GM23248 (cell line): ENCODE results near the gene UBAC2. TPM values are rescaled to one million over a fixed set of nuclear protein-coding genes. Genes with fewer than 3 reads are reported as not detected.

Experiments
- DNase-seq: peaks from one replicate; pipeline ENCODE4 v3.0.0-alpha.2; 2015
- H2AFZ ChIP-seq: fragments of 200-600 bp; sonication (generic); 2 replicates; pipeline ENCODE4 v1.6.1; 2016; ENCODE audit warnings: antibody characterized with exemption
- H3F3A ChIP-seq: fragments of 200-600 bp; sonication (generic); 2 replicates; pipeline ENCODE4 v1.6.1; 2016; ENCODE audit warnings: mild to moderate bottlenecking, antibody characterized with exemption, mixed run types; ENCODE audit not compliant: insufficient read depth
- H3K27ac ChIP-seq: fragments of 200-600 bp; sonication (generic); 2 replicates; pipeline ENCODE4 v1.5.1; 2016; ENCODE audit warnings: mild to moderate bottlenecking
- H3K27me3 ChIP-seq: fragments of 200-600 bp; sonication (generic); replicated peaks from 2 replicates; pipeline ENCODE4 v1.6.1; 2016; ENCODE audit warnings: mild to moderate bottlenecking; ENCODE audit not compliant: insufficient read depth
- H3K36me3 ChIP-seq: fragments of 200-600 bp; sonication (generic); 2 replicates; pipeline ENCODE4 v1.6.1; 2016; ENCODE audit warnings: low read depth, mild to moderate bottlenecking
- H3K4me1 ChIP-seq: fragments of 200-600 bp; sonication (generic); 2 replicates; pipeline ENCODE4 v1.6.1; 2016; ENCODE audit warnings: mild to moderate bottlenecking; ENCODE audit not compliant: insufficient read depth
- H3K4me2 ChIP-seq: fragments of 200-600 bp; sonication (generic); one replicate; pipeline ENCODE4 v1.6.1; 2016; ENCODE audit warnings: mild to moderate bottlenecking; ENCODE audit not compliant: unreplicated experiment
- H3K4me3 ChIP-seq: fragments of 200-600 bp; sonication (generic); 2 replicates; pipeline ENCODE4 v1.5.1; 2016; ENCODE audit warnings: mild to moderate bottlenecking
- H3K79me2 ChIP-seq: fragments of 200-600 bp; sonication (generic); 2 replicates; pipeline ENCODE4 v1.6.1; 2016; ENCODE audit warnings: mild to moderate bottlenecking; ENCODE audit not compliant: insufficient read depth
- H3K9ac ChIP-seq: fragments of 200-600 bp; sonication (generic); 2 replicates; pipeline ENCODE4 v1.6.1; 2016; ENCODE audit warnings: mild to moderate bottlenecking
- H3K9me2 ChIP-seq: fragments of 200-600 bp; sonication (generic); 2 replicates; pipeline ENCODE4 v1.6.1; 2016; ENCODE audit warnings: mixed run types, mild to moderate bottlenecking, moderate library complexity; ENCODE audit not compliant: insufficient read depth
- H3K9me3 ChIP-seq: fragments of 200-600 bp; sonication (generic); one replicate; pipeline ENCODE4 v1.6.1; 2017; ENCODE audit warnings: low read depth
- H4K20me1 ChIP-seq: fragments of 200-600 bp; sonication (generic); 2 replicates; pipeline ENCODE4 v1.6.0; 2016; ENCODE audit not compliant: insufficient read depth
- EZH2 ChIP-seq: fragments of 200-600 bp; sonication (generic); IDR thresholded peaks from 2 replicates; pipeline ENCODE4 v1.6.1; 2018; ENCODE audit warnings: antibody characterized with exemption, mild to moderate bottlenecking; ENCODE audit not compliant: insufficient read depth, poor library complexity, severe bottlenecking
- EZH2phosphoT487 ChIP-seq: fragments of 200-600 bp; sonication (generic); IDR thresholded peaks from 2 replicates; pipeline ENCODE4 v1.6.1; 2018; ENCODE audit warnings: antibody characterized with exemption, moderate library complexity, mild to moderate bottlenecking, low read depth; ENCODE audit not compliant: insufficient read depth
- WGBS, 2 experiments: methylation state at CpG; one replicate each; pipeline ENCODE4 v1.1.6; 2015 to 2017; ENCODE audit warnings: low lambda C conversion rate in 2 of 2, low coverage in 1 of 2; ENCODE audit errors: missing lambda C conversion rate in 2 of 2; 5-methylcytosine and 5-hydroxymethylcytosine counted together
- in situ Hi-C: fragments of 300-500 bp; cut with MboI; formaldehyde crosslinking; loops from 2 replicates; pipeline ENCODE4 v1.15.0; 2020
- polyA plus RNA-seq: library from polyadenylated mRNA; unstranded; fragments of >200 nt; fragmentation: Nextera tagmentation; extraction: Ambion mirVana; gene quantifications from 2 replicates; pipeline ENCODE4 v1.2.1, GENCODE V29; 2016
- total RNA-seq: library from RNA; depleted of rRNA; stranded (reverse); fragments of >200 nt; shearing (Covaris generic); gene quantifications from 2 replicates; pipeline ENCODE4 v1.2.3, GENCODE V29; 2014

Gene UBAC2
- total and polyA plus RNA-seq, 2 experiments from 2014 or later: 66.1 to 95.9 TPM

DNA sequence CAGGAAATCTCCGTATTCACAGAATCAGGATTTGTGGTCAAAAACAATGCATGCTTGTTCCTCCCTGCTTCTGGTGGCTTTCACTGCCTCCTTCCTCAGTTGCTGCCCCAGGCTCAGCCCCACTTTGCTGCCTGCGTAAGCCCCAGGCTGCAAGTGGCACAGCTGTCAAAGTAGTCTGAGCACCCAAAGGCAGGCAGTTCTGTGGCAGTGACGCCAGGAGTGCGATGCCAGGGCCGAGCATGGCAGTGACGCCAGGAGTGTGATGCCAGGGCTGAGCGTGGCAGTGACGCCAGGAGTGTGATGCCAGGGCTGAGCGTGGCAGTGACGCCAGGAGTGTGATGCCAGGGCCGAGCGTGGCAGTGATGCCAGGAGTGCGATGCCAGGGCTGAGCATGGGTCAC lies 183.8 kb downstream of the UBAC2 start:
- Histone ChIP-seq H3K9me3 (no peaks in the 10 kb centered on the region), H2AFZ (no peak overlapping the region), H3K9me2 (no peaks in the 10 kb centered on the region), H3K4me2 (no peak overlapping the region), H3K79me2 (no peaks in the 10 kb centered on the region), H3K27ac (no peak overlapping the region), H3K27me3 (no peaks in the 10 kb centered on the region), H3K36me3 (no peaks in the 10 kb centered on the region), H4K20me1 (no peaks in the 10 kb centered on the region), H3K4me1 (no peaks in the 10 kb centered on the region), H3K4me3 (no peak overlapping the region), H3F3A (no peaks in the 10 kb centered on the region), H3K9ac (no peak overlapping the region)
- in situ Hi-C loops: no loop called here
- no peak for TF ChIP-seq EZH2
- DNase-seq: no peak
- 88 to 90% methylated on average over 9 to 13 of the region's 13 CpGs for WGBS, 2 experiments

DNA sequence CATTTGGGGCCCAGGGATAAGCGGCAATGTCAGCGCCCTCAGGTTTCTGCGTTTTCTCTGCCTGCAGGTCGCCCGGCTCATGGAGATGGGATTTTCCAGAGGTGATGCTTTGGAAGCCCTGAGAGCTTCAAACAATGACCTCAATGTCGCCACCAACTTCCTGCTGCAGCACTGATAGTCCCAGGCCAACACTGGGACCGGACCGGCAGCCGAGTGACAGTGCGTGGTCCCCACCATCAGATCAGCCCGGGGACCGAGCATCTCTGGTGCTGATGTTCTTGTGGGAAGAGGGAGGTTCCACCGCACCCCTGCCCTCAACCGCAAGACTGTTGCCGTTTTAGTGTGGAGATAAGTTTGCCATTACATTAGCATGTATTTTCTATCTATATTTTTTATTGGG lies 184.5 kb downstream of the UBAC2 start:
- Histone ChIP-seq H2AFZ (no peak overlapping the region), H4K20me1 (no peaks in the 10 kb centered on the region), H3K27ac (no peak overlapping the region), H3K36me3 (no peaks in the 10 kb centered on the region), H3K9ac (no peak overlapping the region), H3F3A (no peaks in the 10 kb centered on the region), H3K9me2 (no peaks in the 10 kb centered on the region), H3K4me1 (no peaks in the 10 kb centered on the region), H3K4me3 (no peak overlapping the region), H3K27me3 (no peaks in the 10 kb centered on the region), H3K9me3 (no peaks in the 10 kb centered on the region), H3K79me2 (no peaks in the 10 kb centered on the region), H3K4me2 (no peak overlapping the region)
- WGBS, 2 experiments: 96% methylated on average over 15 of the region's 15 CpGs
- TF ChIP-seq EZH2phosphoT487 (no peak), EZH2 (no peak)
- no peak for DNase-seq
- in situ Hi-C loops: no loop called here

DNA sequence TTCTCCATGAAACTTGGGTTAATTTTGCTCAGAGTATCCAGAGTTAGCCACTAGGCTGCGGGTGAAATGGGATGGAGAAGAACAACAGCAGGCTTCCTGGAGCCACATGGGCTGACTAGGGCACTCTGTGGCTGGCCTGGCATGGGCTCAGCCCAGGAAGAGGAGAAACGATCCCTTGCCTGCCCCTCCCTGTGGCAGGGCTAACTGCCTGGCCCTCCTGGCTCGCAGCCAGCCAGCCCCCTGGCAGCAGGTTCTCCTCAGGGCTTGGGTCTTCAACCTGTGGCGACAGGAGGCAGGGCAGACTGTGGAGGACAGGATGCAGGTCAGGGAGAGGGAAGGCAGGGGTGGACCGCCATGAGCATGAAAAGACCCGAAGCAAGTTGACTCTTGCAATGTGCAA lies 185.3 kb downstream of the UBAC2 start:
- Histone ChIP-seq H3K27me3 (no peaks in the 10 kb centered on the region), H3K4me2 (no peak overlapping the region), H2AFZ (no peak overlapping the region), H4K20me1 (no peaks in the 10 kb centered on the region), H3F3A (no peaks in the 10 kb centered on the region), H3K79me2 (no peaks in the 10 kb centered on the region), H3K4me3 (no peak overlapping the region), H3K27ac (no peak overlapping the region), H3K9me3 (no peaks in the 10 kb centered on the region), H3K36me3 (no peaks in the 10 kb centered on the region), H3K4me1 (no peaks in the 10 kb centered on the region), H3K9me2 (no peaks in the 10 kb centered on the region), H3K9ac (no peak overlapping the region)
- in situ Hi-C loops: no loop called here
- WGBS, 2 experiments: 79 to 83% methylated on average over 6 of the region's 6 CpGs
- DNase-seq: no peak
- TF ChIP-seq EZH2phosphoT487: no peak
- no peak for TF ChIP-seq EZH2

GRCh38 chr13:99386495-99386894 lies 185.8 kb downstream of the UBAC2 start:
- 81 to 92% methylated on average over 9 to 10 of the region's 10 CpGs for WGBS, 2 experiments
- no peaks in the 10 kb centered on the region for H3K27me3 ChIP-seq
- no peak for DNase-seq

GRCh38 chr13:99386911-99387788 lies 186.5 kb downstream of the UBAC2 start:
- Histone ChIP-seq H3K9ac (no peak overlapping the region), H3K36me3 (no peaks in the 10 kb centered on the region)
- peak; percentile 36 for DNase-seq

More at GRCh38 chr13:99386495-99386894, 185.8 kb downstream of the UBAC2 start:
- Histone ChIP-seq H3K4me1 (no peaks in the 10 kb centered on the region), H3K9me2 (no peaks in the 10 kb centered on the region), H3K4me2 (no peak overlapping the region), H3K36me3 (no peaks in the 10 kb centered on the region), H4K20me1 (no peaks in the 10 kb centered on the region), H3F3A (no peaks in the 10 kb centered on the region), H3K9me3 (no peaks in the 10 kb centered on the region), H2AFZ (no peak overlapping the region), H3K27ac (no peak overlapping the region), H3K9ac (no peak overlapping the region), H3K79me2 (no peaks in the 10 kb centered on the region), H3K4me3 (no peak overlapping the region)
- in situ Hi-C loops: no loop called here
- no peak for TF ChIP-seq EZH2phosphoT487
- TF ChIP-seq EZH2: no peak

More at GRCh38 chr13:99386911-99387788, 186.5 kb downstream of the UBAC2 start:
- TF ChIP-seq EZH2 (no peak), EZH2phosphoT487 (no peak)
- Histone ChIP-seq H4K20me1 (no peaks in the 10 kb centered on the region), H3K27me3 (no peaks in the 10 kb centered on the region), H3K4me1 (no peaks in the 10 kb centered on the region), H3K4me3 (no peak overlapping the region), H3K9me3 (no peaks in the 10 kb centered on the region), H3F3A (no peaks in the 10 kb centered on the region), H3K79me2 (no peaks in the 10 kb centered on the region), H2AFZ (no peak overlapping the region), H3K4me2 (no peak overlapping the region), H3K27ac (no peak overlapping the region), H3K9me2 (no peaks in the 10 kb centered on the region)
- in situ Hi-C loops: no loop called here
- 74 to 75% methylated on average over 12 of the region's 12 CpGs for WGBS, 2 experiments
